Measurements from ENCODE around the gene RRAS. TPM values are rescaled to one million over a fixed set of nuclear protein-coding genes. Genes with fewer than 3 reads are reported as not detected.

RRAS gene
- total and polyA plus RNA-seq, 2 of the 4 experiments (the other 2 are of a cell fraction): 50.2 to 241 TPM

GRCh38 chr19:49666120-49666444, 26.1 kb upstream of the RRAS start:
- Histone ChIP-seq H2AK5ac (ENCODE audit: low read depth, low read length) (no peak overlapping the region; the same call in 1 of the 2 replicates), H3K23ac (ENCODE audit: low read depth, low read length) (no peak overlapping the region), H4K5ac (ENCODE audit: low read depth, low read length) (no peak overlapping the region), H3K4me2 (ENCODE audit: low read depth, low read length) (peak overlapping the region; percentile 86), H2AFZ (replicated peaks; ENCODE audit: low read length, poor library complexity) (peak overlapping the region; percentile 83), H2BK120ac (ENCODE audit: low read depth, low read length) (no peak overlapping the region), H3K4me1 (ENCODE audit: control insufficient read depth, insufficient read depth, low read length) (peaks cover 9% of the 10 kb centered on the region), H2BK15ac (ENCODE audit: low read depth, low read length) (no peak overlapping the region), H3K27ac (ENCODE audit: insufficient read depth, low read length) (peak overlapping the region; percentile 51), H3K79me1 (ENCODE audit: low read depth in 1 of 2, low read length in 2 of 2) (peaks cover 8 to 54% of the 10 kb centered on the region in 2 experiments; a peak in 3 of 4 replicates), H3K4me3 (ENCODE audit: insufficient read depth, low read depth, low read length) (peak overlapping the region; percentile 45), H3K4ac (ENCODE audit: low read depth, low read length) (peak overlapping the region; percentile 4), H3K18ac (ENCODE audit: low read depth, low read length) (no peak overlapping the region), H3K9me3 (ENCODE audit: control insufficient read depth, insufficient read depth, low read length) (no peaks in the 10 kb centered on the region), H4K91ac (ENCODE audit: insufficient read depth, low read depth, low read length) (no peak overlapping the region), H3K14ac (replicated peaks; ENCODE audit: low read depth, low read length) (peak overlapping the region; percentile 33), H4K8ac (ENCODE audit: low read depth in 2 of 2, low read length in 2 of 2) (peak overlapping the region in 1 of 2 experiments; percentile 21; a peak in 1 of 4 replicates), H3K36me3 (ENCODE audit: control insufficient read depth, insufficient read depth, low read length) (peaks cover 20% of the 10 kb centered on the region), H3K9ac (ENCODE audit: low read depth, low read length) (peak overlapping the region; percentile 59), H2BK20ac (ENCODE audit: low read depth, low read length) (no peak overlapping the region), H3K27me3 (ENCODE audit: control insufficient read depth, insufficient read depth, low read length) (no peaks in the 10 kb centered on the region), H2AK9ac (replicated peaks; ENCODE audit: low read depth, low read length, poor library complexity) (peak overlapping the region; percentile 85), H3K9me1 (ENCODE audit: insufficient read depth, low read length) (peaks cover 3% of the 10 kb centered on the region; the same call in 1 of the 2 replicates), H3K56ac (ENCODE audit: extremely low read depth, insufficient read depth, low read length) (peak overlapping the region; percentile 69), H4K20me1 (ENCODE audit: insufficient read depth, low read length) (peaks cover 5% of the 10 kb centered on the region), H2BK5ac (ENCODE audit: low read depth, low read length, poor library complexity, severe bottlenecking) (peak overlapping the region; percentile 6)
- POLR2A ChIA-PET (ENCODE audit: unreplicated experiment): no interaction called here
- ATAC-seq (ENCODE audit: low read depth) (peak; percentile 16), DNase-seq (no peak)
- intact Hi-C loops (cut with micrococcal nuclease): no loop called here
- CTCF ChIA-PET: interaction anchor here (1.0 kb wide), 1 partner anchor 15 kb away, joined by 3 read pairs; no protein-coding TSS in a partner anchor
- no CpG with 5 or more reads among the region's 9 CpGs for WGBS, 2 experiments (ENCODE audit: extremely low coverage in 2 of 2, insufficient read length in 1 of 2)
- in situ Hi-C loops (cut with MboI; ENCODE audit: low sequenced_read_pairs): loop anchor here (10.0 kb wide), 1 partner anchor 171 kb away; the partner anchor contains the start of gene RPS11
- TF ChIP-seq FOS (IDR thresholded peaks at IDR 0.05; ENCODE audit: low read depth, low read length): no peak
- TF ChIP-seq SMC3 (IDR thresholded peaks at IDR 0.05; ENCODE audit: low read depth, low read length): no peak
- no peak for TF ChIP-seq CEBPB (IDR thresholded peaks at IDR 0.05; ENCODE audit: low read depth, low read length)
- peak; percentile 12; the same call in 1 of the 2 replicates for TF ChIP-seq CTCF (conservative IDR thresholded peaks at IDR 0.05; ENCODE audit: low read depth, low read length)
- 0 out of 2 replicates have a peak, but pooled peaks have one; percentile 5 for TF ChIP-seq RAD21 (IDR thresholded peaks at IDR 0.05; ENCODE audit: low read length)
- no TSS peak for BruUV-seq (replicated peaks)
- dilution Hi-C loops (cut with HindIII; ENCODE audit: low sequenced_read_pairs, unreplicated experiment): no loop called here

Data from IMR-90 (cell line).